HEK293 (cell line): Measurements from ENCODE around the gene INPP4B.

Source experiments
- TCF7L2 ChIP-seq: IDR thresholded peaks from 2 replicates; pipeline ENCODE4 v1.6.1; 2011; ENCODE audit warnings: low read depth, mild to moderate bottlenecking, inconsistent platforms, low read length, moderate library complexity, borderline replicate concordance
- ZNF114 ChIP-seq: fragments of 450-650 bp; formaldehyde crosslinking; IDR thresholded peaks from 2 replicates; pipeline ENCODE4 v1.5.0; 2017; ENCODE audit warnings: missing biosample characterization, missing genetic modification characterization
- ZNF654 ChIP-seq: fragments of 450-650 bp; formaldehyde crosslinking; IDR thresholded peaks from 2 replicates; pipeline ENCODE4 v1.5.1; 2016; ENCODE audit warnings: low read depth, missing biosample characterization, missing genetic modification characterization
- TF ChIP-seq, protein P1 (sequence below): fragments of 450-650 bp; formaldehyde crosslinking; IDR thresholded peaks from 2 replicates; pipeline ENCODE4 v1.5.1; 2016; ENCODE audit warnings: missing biosample characterization, missing genetic modification characterization
- TF ChIP-seq, protein P2 (sequence below): fragments of 450-650 bp; formaldehyde crosslinking; conservative IDR thresholded peaks from 2 replicates; pipeline ENCODE4 v1.5.1; 2016; ENCODE audit warnings: low read depth, missing biosample characterization, missing genetic modification characterization
- TF ChIP-seq, protein P3 (sequence below): fragments of 450-650 bp; formaldehyde crosslinking; IDR thresholded peaks from 2 replicates; pipeline ENCODE4 v1.5.1; 2016; ENCODE audit warnings: missing biosample characterization, missing genetic modification characterization

- TF ChIP-seq, protein P1, sequence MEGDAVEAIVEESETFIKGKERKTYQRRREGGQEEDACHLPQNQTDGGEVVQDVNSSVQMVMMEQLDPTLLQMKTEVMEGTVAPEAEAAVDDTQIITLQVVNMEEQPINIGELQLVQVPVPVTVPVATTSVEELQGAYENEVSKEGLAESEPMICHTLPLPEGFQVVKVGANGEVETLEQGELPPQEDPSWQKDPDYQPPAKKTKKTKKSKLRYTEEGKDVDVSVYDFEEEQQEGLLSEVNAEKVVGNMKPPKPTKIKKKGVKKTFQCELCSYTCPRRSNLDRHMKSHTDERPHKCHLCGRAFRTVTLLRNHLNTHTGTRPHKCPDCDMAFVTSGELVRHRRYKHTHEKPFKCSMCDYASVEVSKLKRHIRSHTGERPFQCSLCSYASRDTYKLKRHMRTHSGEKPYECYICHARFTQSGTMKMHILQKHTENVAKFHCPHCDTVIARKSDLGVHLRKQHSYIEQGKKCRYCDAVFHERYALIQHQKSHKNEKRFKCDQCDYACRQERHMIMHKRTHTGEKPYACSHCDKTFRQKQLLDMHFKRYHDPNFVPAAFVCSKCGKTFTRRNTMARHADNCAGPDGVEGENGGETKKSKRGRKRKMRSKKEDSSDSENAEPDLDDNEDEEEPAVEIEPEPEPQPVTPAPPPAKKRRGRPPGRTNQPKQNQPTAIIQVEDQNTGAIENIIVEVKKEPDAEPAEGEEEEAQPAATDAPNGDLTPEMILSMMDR (tag by site-specific recombination): no peak
- TF ChIP-seq TCF7L2: no peak
- TF ChIP-seq ZNF654: no peak
- TF ChIP-seq, protein P2, sequence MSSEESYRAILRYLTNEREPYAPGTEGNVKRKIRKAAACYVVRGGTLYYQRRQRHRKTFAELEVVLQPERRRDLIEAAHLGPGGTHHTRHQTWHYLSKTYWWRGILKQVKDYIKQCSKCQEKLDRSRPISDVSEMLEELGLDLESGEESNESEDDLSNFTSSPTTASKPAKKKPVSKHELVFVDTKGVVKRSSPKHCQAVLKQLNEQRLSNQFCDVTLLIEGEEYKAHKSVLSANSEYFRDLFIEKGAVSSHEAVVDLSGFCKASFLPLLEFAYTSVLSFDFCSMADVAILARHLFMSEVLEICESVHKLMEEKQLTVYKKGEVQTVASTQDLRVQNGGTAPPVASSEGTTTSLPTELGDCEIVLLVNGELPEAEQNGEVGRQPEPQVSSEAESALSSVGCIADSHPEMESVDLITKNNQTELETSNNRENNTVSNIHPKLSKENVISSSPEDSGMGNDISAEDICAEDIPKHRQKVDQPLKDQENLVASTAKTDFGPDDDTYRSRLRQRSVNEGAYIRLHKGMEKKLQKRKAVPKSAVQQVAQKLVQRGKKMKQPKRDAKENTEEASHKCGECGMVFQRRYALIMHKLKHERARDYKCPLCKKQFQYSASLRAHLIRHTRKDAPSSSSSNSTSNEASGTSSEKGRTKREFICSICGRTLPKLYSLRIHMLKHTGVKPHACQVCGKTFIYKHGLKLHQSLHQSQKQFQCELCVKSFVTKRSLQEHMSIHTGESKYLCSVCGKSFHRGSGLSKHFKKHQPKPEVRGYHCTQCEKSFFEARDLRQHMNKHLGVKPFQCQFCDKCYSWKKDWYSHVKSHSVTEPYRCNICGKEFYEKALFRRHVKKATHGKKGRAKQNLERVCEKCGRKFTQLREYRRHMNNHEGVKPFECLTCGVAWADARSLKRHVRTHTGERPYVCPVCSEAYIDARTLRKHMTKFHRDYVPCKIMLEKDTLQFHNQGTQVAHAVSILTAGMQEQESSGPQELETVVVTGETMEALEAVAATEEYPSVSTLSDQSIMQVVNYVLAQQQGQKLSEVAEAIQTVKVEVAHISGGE (tag by site-specific recombination): no peak
- TF ChIP-seq, protein P3, sequence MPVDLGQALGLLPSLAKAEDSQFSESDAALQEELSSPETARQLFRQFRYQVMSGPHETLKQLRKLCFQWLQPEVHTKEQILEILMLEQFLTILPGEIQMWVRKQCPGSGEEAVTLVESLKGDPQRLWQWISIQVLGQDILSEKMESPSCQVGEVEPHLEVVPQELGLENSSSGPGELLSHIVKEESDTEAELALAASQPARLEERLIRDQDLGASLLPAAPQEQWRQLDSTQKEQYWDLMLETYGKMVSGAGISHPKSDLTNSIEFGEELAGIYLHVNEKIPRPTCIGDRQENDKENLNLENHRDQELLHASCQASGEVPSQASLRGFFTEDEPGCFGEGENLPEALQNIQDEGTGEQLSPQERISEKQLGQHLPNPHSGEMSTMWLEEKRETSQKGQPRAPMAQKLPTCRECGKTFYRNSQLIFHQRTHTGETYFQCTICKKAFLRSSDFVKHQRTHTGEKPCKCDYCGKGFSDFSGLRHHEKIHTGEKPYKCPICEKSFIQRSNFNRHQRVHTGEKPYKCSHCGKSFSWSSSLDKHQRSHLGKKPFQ (tag by site-specific recombination): no peak
- no peak for TF ChIP-seq ZNF114 (tag by site-specific recombination)
Measured at GRCh38 chr4:142893012-142893411, 46.9 kb upstream of the INPP4B start.
